ENCODE measurements around the gene SGK2.

- no peak for TF ChIP-seq CTCF (IDR thresholded peaks at IDR 0.05)
- no peak for TF ChIP-seq POLR2A (IDR thresholded peaks at IDR 0.05)
Measured at GRCh38 chr20:43564993-43565757, 6.3 kb downstream of the SGK2 start.
